GM12878 (cell line): ENCODE results near the gene TMEM163. TPM values are rescaled to one million over a fixed set of nuclear protein-coding genes. Genes with fewer than 3 reads are reported as not detected.

Source experiments
- ATAC-seq: fragments of 200-7000 bp; cut with Tn5 transposase; 3 replicates; pipeline ENCODE4 v1.9.1; 2020; ENCODE audit warnings: mild to moderate bottlenecking, moderate library complexity
- BruUV-seq: library from RNA; stranded (reverse); fragments of 400-500 nt; replicated peaks from 2 replicates; lab custom pipeline; 2021; lab: Mats Ljungman, UMichigan
- CTCF ChIA-PET: fragments of 300-600 bp; sonication (Branson Sonifier 250); formaldehyde crosslinking; extraction: SDS; loops from one replicate; lab custom pipeline; 2021; ENCODE audit warnings: inconsistent platforms; lab: Yijun Ruan, JAX
- POLR2A ChIA-PET: fragments of 350-600 bp; formaldehyde crosslinking; extraction: SDS; loops from one replicate; lab custom pipeline; 2021; ENCODE audit warnings: inconsistent platforms; lab: Charles Lee
- RAD21 ChIA-PET: fragments of 300-600 bp; sonication (Branson Sonifier 250); formaldehyde crosslinking; loops from one replicate; lab custom pipeline; 2023; ENCODE audit warnings: antibody characterized with exemption; ENCODE audit not compliant: unreplicated experiment; lab: Charles Lee
- SMC1A ChIA-PET: fragments of 300-600 bp; sonication (Branson Sonifier 250); formaldehyde crosslinking; loops from one replicate; lab custom pipeline; 2023; ENCODE audit not compliant: unreplicated experiment, uncharacterized antibody; lab: Charles Lee
- DNase-seq: peaks from one replicate; pipeline ENCODE4 v3.0.0-alpha.2; 2011; ENCODE audit warnings: low read depth, low spot score
- FAIRE-seq: peaks from 3 replicates; lab custom pipeline; 2011; peaks lifted over from hg19 to GRCh38; lab: Jason Lieb, UNC
- H2AFZ ChIP-seq: 2 replicates; pipeline ENCODE4 v1.6.0; 2011; ENCODE audit warnings: low read depth, low read length, control low read depth; ENCODE audit not compliant: control insufficient read depth
- H3K27ac ChIP-seq: 2 replicates; pipeline ENCODE4 v1.5.1; 2011; ENCODE audit warnings: control low read depth; ENCODE audit not compliant: control insufficient read depth, insufficient read depth
- H3K27me3 ChIP-seq, 2 experiments: replicated peaks in 1 of 2; 2 replicates each; pipeline versions ENCODE4 v1.6.0 to v1.6.1; 2011; ENCODE audit warnings: low read length in 1 of 2; ENCODE audit not compliant: control insufficient read depth in 2 of 2, insufficient read depth in 2 of 2
- H3K36me3 ChIP-seq, 2 experiments: 2 replicates each; pipeline ENCODE4 v1.5.1; 2011; ENCODE audit warnings: low read length in 1 of 2; ENCODE audit not compliant: control insufficient read depth in 2 of 2, insufficient read depth in 2 of 2
- H3K4me1 ChIP-seq: 2 replicates; pipeline ENCODE4 v1.6.1; 2011; ENCODE audit warnings: mild to moderate bottlenecking, low read length, moderate library complexity, mixed read lengths; ENCODE audit not compliant: control insufficient read depth, insufficient read depth
- H3K4me2 ChIP-seq: 2 replicates; pipeline ENCODE4 v1.6.0; 2011; ENCODE audit warnings: control low read depth; ENCODE audit not compliant: control insufficient read depth, insufficient read depth
- H3K4me3 ChIP-seq: fragments of 200-600 bp; sonication (generic); 2 replicates; pipeline ENCODE4 v1.5.1; 2016
- H3K79me2 ChIP-seq: 2 replicates; pipeline ENCODE4 v1.6.0; 2011; ENCODE audit warnings: low read length; ENCODE audit not compliant: control insufficient read depth, insufficient read depth
- H3K9ac ChIP-seq: 2 replicates; pipeline ENCODE4 v1.8.0; 2011; ENCODE audit warnings: low read length, control low read depth, mixed read lengths; ENCODE audit not compliant: control insufficient read depth, insufficient read depth
- H3K9me3 ChIP-seq: replicated peaks from 3 replicates; pipeline ENCODE4 v1.5.1; 2011; ENCODE audit warnings: mild to moderate bottlenecking, low read length; ENCODE audit not compliant: control insufficient read depth, insufficient read depth
- H4K20me1 ChIP-seq: 2 replicates; pipeline ENCODE4 v1.6.0; 2011; ENCODE audit not compliant: control insufficient read depth, insufficient read depth
- HCFC1 ChIP-seq: fragments of 150-350 bp; IDR thresholded peaks from 2 replicates; pipeline ENCODE4 v1.6.1; 2014; ENCODE audit warnings: low read length
- NFYB ChIP-seq: IDR thresholded peaks from 2 replicates; pipeline ENCODE4 v1.6.1; 2011; ENCODE audit warnings: low read depth, mild to moderate bottlenecking, low read length, improper control_type of control experiment, moderate library complexity; ENCODE audit not compliant: insufficient read depth
- SIN3A ChIP-seq: IDR thresholded peaks from 2 replicates; pipeline ENCODE4 v1.6.1; 2012; ENCODE audit warnings: low read depth, low read length, improper control_type of control experiment
- ZNF622 ChIP-seq: fragments of 450-650 bp; IDR thresholded peaks from 2 replicates; pipeline ENCODE4 v1.6.1; 2017; ENCODE audit warnings: mild to moderate bottlenecking, inconsistent platforms
- WGBS: methylation state at CpG from one replicate; pipeline ENCODE4 v1.1.6; 2016; ENCODE audit warnings: low lambda C conversion rate; ENCODE audit not compliant: insufficient replicate concordance, insufficient coverage; ENCODE audit errors: missing lambda C conversion rate; 5-methylcytosine and 5-hydroxymethylcytosine counted together
- in situ Hi-C: fragments of 300-500 bp; cut with MboI; formaldehyde crosslinking; loops from 9 replicates; pipeline ENCODE4 v1.14.3; 2018; ENCODE audit warnings: mixed read lengths
- intact Hi-C: fragments of 100-400 bp; cut with micrococcal nuclease; formaldehyde crosslinking; loops from one replicate; pipeline ENCODE4 v1.14.2; 2022; ENCODE audit not compliant: unreplicated experiment
- polyA plus RNA-seq, 11 experiments: library from polyadenylated mRNA; depleted of rRNA in 4 of 11; unstranded in 6 of 11; stranded (reverse) in 5 of 11; fragments of >200 nt; fragmentation: Nextera tagmentation in 4 of 11; fragmentation: Illumina TruSeq in 1 of 11; extraction: Ambion mirVana in 4 of 11; extraction: Trizol in 1 of 11; gene quantifications; 1 replicate in 1 of 11; 2 replicates in 10 of 11; pipeline versions ENCODE4 v1.2.1 to v1.2.3, GENCODE V29; 2011 to 2016; ENCODE audit warnings: inconsistent platforms in 2 of 11, missing spikeins in 2 of 11, low read depth in 1 of 11
- total RNA-seq, 4 experiments: library from RNA; depleted of rRNA in 3 of 4; stranded (reverse); fragments of >200 nt in 3 of 4; fragmentation: Illumina TruSeq in 1 of 4; extraction: Trizol in 1 of 4; gene quantifications; 2 replicates each; pipeline versions ENCODE4 v1.2.1 to v1.2.3, GENCODE V29; 2013 to 2021
- TF ChIP-seq, protein P1 (sequence below): IDR thresholded peaks from 2 replicates; pipeline ENCODE4 v1.6.1; 2012; ENCODE audit warnings: mild to moderate bottlenecking, low read depth, low read length

TMEM163 gene
- total and polyA plus RNA-seq, 10 of the 15 experiments (the other 5 are each of a cell fraction or from before 2014, with no cell fraction given): 0.05 to 0.11 (median 0.07) TPM; not detected in 4

- intact Hi-C loops: loop anchor here (5.0 kb wide), 1 partner anchor 178 kb away; no protein-coding TSS in a partner anchor
- SMC1A ChIA-PET: interaction anchor here (1.2 to 4.0 kb wide), 7 partner anchors 15 to 292 kb away, joined by 3 to 163 read pairs (median 11); no protein-coding TSS in a partner anchor
- Histone ChIP-seq H3K36me3 (peaks cover 11 to 15% of the 10 kb centered on the region in 2 experiments; a peak in 3 of 4 replicates), H3K27ac (no peak overlapping the region), H3K9me3 (no peaks in the 10 kb centered on the region), H3K4me2 (no peak overlapping the region), H3K79me2 (no peaks in the 10 kb centered on the region; the same call in 1 of the 2 replicates)
- RAD21 ChIA-PET: interaction anchor here (0.9 to 4.1 kb wide), 7 partner anchors 127 to 524 kb away, joined by 3 to 201 read pairs (median 27); partner anchors contain the start of gene MGAT5
- WGBS: 89% methylated on average over 2 of the region's 2 CpGs
- CTCF ChIA-PET: interaction anchor here (1.3 to 6.3 kb wide), 10 partner anchors 15 to 524 kb away, joined by 3 to 320 read pairs (median 18); no protein-coding TSS in a partner anchor
- no peak for ATAC-seq
- TF ChIP-seq HCFC1 (no peak), NFYB (no peak), SIN3A (no peak), ZNF622 (no peak)
- TF ChIP-seq, protein P1, sequence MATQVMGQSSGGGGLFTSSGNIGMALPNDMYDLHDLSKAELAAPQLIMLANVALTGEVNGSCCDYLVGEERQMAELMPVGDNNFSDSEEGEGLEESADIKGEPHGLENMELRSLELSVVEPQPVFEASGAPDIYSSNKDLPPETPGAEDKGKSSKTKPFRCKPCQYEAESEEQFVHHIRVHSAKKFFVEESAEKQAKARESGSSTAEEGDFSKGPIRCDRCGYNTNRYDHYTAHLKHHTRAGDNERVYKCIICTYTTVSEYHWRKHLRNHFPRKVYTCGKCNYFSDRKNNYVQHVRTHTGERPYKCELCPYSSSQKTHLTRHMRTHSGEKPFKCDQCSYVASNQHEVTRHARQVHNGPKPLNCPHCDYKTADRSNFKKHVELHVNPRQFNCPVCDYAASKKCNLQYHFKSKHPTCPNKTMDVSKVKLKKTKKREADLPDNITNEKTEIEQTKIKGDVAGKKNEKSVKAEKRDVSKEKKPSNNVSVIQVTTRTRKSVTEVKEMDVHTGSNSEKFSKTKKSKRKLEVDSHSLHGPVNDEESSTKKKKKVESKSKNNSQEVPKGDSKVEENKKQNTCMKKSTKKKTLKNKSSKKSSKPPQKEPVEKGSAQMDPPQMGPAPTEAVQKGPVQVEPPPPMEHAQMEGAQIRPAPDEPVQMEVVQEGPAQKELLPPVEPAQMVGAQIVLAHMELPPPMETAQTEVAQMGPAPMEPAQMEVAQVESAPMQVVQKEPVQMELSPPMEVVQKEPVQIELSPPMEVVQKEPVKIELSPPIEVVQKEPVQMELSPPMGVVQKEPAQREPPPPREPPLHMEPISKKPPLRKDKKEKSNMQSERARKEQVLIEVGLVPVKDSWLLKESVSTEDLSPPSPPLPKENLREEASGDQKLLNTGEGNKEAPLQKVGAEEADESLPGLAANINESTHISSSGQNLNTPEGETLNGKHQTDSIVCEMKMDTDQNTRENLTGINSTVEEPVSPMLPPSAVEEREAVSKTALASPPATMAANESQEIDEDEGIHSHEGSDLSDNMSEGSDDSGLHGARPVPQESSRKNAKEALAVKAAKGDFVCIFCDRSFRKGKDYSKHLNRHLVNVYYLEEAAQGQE: no peak
- TF ChIP-seq, all 136 proteins: peak for 0
- no peak for DNase-seq
- Histone ChIP-seq H3K4me3 (no peak overlapping the region), H3K4me1 (peaks cover 34% of the 10 kb centered on the region), H4K20me1 (no peaks in the 10 kb centered on the region), H3K9ac (no peak overlapping the region), H2AFZ (no peak overlapping the region), H3K27me3 (no peaks in the 10 kb centered on the region)
- in situ Hi-C loops: loop anchor here (5.0 kb wide), 2 partner anchors 293 to 518 kb away; no protein-coding TSS in a partner anchor
- no peak for FAIRE-seq
- BruUV-seq: no TSS peak
- POLR2A ChIA-PET: interaction anchor here (3.2 kb wide), 1 partner anchor 292 kb away, joined by 24 read pairs; no protein-coding TSS in a partner anchor
These were observed 308.8 kb downstream of the TMEM163 start for GRCh38 chr2:134410006-134410405.
